Stimulated activated naive CD4-positive, alpha-beta T cell (primary cell): Measurements from ENCODE around the gene CFAP161.
"Not testable (repeated sequence)": the region's sequence is repeated elsewhere in the genome, so short reads cannot be mapped to it uniquely, and the experiment has no call there.

Experiments used
- DNase-seq, 6 experiments: peaks; one replicate each; lab custom pipeline; 2025; lab: John Stamatoyannopoulos, UW

The CFAP161 gene

GRCh38 chr15:81107889-81108288 lies 26.2 kb upstream of the CFAP161 start:
- no peak for DNase-seq

DNA sequence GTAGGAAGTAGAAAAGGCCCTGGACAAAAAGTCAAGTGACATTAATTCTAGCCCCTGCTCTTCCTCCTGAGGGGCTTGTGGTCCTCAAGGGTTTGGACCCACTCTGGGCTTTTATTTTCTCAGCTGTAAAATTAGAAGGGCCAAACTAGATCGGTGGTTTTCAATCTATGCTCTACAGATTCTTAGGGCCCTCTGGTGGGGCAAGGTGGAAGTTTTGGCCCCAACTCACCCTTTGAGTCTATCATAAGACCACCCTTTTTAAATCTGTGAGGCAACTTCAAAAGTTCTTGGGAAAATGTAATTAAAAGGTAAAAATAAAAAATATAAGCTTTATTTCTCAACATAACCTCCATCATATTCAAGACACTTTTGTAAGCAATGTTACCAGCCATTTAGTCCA lies 25.6 kb upstream of the CFAP161 start:
- no peak for DNase-seq

DNA sequence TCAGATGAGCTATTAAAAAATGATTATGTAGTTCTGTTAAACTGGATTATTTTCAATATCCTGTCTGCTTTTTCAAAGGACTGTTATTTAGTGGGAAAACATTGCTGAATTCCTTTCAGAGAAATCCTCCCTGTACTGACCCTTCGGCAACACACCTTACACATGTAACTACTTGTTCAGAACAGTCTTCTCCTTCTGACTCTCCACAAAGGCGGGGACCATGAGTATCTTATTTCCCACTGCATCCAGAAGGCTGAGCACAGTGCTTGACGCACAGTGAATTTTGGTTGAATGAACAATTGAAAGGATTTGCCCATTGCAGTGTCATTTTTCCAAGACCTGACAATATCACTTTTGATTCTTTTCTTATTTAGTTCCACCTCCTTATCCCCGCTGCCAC lies 23.1 kb upstream of the CFAP161 start:
- no peak for DNase-seq

DNA sequence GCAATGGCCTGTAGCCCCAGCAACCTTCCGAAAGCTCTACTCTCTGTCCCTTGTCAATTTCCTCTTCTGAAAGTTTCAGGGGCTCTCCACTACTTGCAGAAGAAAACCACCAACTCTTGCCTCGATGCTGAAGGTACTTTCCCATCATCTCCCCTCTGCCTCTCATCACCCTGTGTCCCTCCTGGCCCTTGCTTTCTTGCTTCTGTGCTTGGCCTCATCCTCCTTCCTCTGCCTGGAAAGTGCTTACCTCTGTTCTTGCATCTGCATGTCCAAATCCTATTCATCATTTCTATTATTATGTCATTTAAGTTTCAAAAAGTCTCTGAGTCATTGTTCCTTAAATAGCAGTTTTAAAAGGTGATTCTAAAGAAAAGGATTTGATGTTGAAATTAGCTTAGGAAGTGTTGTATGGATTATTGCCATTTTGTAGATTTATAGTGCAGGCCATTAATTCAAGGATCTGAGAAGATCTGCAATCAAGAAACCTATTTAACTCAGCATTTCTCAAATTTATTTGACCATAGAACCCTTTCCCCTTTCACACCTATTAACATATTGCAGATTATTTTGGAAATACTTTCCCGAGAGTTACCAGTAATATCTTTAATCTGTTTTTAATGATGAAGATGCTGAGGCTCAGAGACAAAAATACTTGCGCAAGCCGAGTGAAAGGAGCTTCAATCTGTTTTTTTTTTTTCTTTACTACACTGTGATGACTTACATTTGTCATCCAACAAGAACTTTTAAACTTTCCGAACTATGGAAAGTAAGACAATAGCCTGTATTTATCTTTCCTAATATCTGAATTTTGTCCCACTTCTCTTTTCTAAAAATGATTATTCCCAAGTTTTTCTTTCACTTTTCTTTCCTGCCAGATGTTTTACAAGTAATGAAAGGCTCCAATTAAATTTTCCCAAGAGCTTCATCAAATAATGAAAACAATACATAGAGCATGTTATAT lies 22.3 kb upstream of the CFAP161 start:
- DNase-seq, result no peak

- DNase-seq, result no peak
Observed at GRCh38 chr15:81113204-81113657, 20.8 kb upstream of the CFAP161 start.

- DNase-seq, result no peak
Observed at GRCh38 chr15:81113861-81114291, 20.2 kb upstream of the CFAP161 start.

DNA sequence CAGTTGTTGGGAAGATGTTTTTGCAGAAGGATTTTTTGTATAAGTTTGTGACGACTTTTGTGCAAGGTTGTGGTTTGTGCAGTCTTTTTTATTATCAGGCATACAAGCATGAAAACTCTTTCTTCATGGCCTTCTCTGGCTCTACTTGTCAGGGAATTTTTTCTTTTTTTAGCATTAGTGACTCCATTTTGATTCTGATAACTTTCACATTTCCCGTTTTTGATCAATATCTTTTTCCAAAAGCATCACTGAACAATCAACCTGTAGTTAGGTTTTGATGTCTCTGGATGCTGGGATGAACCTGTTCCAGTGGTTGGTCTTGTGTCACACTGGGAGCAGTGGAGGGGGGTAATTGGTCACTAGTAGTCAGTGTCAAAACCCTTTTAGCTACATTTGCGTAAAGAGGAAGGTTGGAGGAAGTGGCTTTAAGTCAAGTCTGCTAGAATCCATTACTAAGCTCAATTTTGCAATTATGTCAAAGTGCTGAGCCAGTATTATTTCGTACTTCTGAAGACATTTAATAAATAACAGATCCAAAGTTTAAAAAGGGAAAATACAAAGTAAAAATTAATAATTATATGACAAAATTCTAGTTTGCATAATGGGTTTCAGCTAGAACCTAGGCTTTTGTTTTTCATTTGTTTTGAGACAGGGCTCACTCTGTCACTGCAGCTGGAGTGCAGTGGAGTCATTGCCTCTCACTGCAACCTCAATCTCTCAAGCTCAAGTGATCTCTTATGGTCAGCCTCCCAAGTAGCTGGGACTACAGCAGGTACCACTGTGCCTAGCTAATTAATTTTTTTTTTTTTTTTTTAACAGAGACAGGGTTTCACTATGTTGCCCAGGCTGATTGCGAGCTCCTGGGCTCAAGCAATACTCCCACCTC lies 18.8 kb upstream of the CFAP161 start:
- no peak for DNase-seq

DNA sequence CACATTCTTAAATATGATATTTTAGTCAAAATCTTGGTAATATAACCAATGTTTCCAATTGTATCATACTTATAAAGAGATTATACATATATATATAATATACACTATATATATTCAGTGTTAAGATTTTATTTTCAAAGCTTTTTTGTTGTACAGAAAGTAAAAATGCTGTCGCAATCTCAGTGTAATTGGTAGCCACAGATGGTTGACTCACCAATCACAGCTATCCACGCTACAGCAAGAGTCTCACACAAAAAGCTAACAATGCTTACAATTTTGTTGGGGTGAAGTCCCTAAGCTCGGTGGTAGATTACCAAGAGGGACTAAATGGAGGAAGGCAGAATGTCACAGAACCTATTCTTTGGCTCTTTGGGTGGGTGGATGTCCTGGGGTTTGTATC lies 16.9 kb upstream of the CFAP161 start:
- DNase-seq, result no peak

GRCh38 chr15:81117581-81117980 lies 16.5 kb upstream of the CFAP161 start:
- no peak for DNase-seq

DNA sequence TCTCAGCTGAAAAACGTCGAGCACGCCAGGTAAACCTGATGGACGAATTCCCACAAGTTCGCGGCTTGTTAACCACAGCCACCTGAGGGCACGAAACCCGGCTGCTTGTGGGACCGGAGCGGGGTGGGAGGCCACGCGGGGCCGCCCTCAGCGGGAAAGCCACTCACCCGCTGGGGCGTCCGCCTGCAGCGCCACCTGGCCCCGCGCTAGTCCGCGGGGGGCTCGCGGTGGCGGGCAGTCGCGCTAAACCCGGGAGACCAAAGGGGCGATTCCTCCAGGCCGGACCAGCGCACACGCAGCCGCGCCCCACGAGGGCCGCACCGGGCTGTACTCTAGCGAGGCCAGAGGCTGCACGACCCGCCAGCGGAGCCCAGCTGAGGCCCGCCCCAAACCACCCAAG lies 15.7 kb upstream of the CFAP161 start:
- DNase-seq, result no peak

GRCh38 chr15:81120069-81120468 lies 14.0 kb upstream of the CFAP161 start:
- DNase-seq, result no peak

DNA sequence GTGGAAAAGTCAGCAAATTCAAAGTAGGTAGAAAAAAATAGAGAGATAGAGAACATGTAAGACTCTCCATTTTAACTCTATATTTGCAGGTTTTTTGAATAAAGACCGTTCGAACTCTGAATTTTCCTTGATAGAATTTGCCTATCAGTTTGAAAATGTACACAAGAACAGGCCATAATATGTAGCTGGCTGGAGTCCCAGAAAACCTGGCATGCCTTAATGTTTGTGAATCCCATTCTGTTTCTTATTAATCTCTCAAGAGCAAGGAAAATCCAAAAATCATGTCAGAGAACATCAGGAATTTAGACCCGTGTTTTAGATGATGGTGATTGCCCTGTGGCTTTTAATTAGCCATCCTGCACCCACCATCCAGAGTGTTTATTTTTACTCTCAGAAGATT lies 7.2 kb upstream of the CFAP161 start:
- no peak for DNase-seq

DNA sequence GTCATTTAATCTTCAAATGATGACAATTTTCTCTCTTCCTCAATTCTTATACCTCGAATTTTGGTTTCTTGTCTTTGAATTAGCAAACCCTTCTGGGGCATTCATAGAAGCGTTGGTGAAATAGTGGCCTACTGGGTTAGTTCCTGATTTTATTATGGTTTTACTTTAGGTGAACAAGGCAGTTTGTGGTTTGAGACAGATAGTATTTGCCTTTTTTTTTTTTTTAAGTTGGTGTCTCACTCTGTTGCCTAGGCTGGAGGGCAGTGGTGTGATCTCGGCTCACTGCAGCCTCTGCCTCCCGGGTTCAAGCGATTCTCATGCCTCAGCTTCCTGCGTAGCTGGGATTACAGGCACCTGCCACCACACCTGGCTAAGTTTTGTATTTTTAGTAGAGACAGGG lies 7.4 kb downstream of the CFAP161 start:
- not testable (repeated sequence) for DNase-seq

DNA sequence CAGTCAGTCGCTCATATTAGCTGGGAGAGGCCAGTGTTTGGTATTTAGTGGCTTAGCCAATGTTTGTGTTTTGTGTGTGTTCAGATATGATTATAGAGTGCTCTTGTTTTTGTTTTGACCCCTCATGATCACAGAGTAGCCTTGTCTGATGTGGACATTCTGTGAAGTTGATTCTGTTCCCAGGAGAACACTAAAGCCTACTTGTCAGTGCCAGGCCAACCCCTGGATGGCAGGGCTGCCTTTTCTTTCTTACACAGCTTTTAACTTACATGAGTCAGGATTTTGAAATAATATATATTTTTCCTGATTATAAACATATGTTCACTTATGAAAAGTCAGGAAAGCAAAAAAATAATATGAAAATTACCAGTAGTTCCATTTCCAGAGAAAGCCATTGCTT lies 11.9 kb downstream of the CFAP161 start:
- no peak for DNase-seq

DNA sequence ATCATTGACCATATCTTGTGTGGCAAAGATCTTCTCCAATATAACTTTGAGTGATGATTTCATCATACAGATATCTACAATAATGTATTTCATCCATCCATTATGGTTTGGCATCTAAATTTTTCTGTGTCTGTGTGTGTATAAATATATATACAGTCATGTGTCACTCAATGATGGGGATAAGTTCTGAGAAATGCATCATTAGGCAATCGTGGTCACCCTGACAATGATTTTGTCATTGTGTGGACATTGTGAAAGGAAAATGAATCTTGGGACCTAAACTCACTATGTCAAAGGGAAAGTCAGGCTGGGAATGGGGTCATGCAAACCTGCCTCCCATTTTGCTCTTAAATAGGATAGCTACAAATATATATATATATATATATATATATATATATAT lies 12.4 kb downstream of the CFAP161 start:
- no peak for DNase-seq

GRCh38 chr15:81151389-81151788 lies 17.3 kb downstream of the CFAP161 start:
- no peak for DNase-seq

DNA sequence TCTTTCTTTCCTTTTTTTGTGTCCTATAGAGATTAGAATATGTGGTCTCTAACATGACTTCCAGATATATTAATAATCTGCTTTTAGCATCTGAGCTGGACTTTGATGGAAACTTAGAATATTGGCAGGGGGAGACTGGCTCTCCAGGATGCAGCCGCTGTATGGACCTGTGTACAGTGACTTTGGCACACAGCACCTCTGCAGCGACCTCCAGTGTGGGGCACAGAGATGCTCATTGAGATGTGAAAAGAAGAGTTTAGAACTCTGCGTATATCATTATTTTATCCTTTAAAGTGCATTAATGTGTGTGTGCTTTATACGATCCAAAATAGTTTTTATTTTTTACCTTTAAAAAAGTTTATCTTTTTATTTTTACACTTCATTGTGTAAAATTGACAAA lies 18.3 kb downstream of the CFAP161 start:
- no peak for DNase-seq

DNA sequence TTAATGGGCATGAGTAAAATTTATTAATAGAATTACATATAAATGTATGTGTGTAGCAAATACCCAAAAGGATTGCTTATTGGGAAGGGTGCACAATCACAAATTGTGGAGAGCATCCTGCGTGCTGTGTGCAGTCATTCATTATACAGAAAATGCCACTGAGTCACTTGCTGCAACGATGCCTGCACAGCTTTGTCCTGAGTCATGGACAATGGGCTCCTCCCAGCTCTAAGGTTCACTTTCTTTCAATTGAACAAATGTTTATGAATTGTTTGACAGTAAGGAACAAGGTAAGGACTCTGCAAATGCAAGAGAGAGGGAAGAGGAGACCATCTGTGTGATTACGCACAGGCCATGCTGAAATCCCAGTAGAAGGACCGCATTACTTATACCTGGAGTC lies 18.7 kb downstream of the CFAP161 start:
- no peak for DNase-seq

GRCh38 chr15:81155375-81156218 lies 21.5 kb downstream of the CFAP161 start:
- peak in 3 of 6 experiments; percentile 8 to 41 (median 13) for DNase-seq

GRCh38 chr15:81156324-81156723 lies 22.3 kb downstream of the CFAP161 start:
- DNase-seq, result no peak

DNA sequence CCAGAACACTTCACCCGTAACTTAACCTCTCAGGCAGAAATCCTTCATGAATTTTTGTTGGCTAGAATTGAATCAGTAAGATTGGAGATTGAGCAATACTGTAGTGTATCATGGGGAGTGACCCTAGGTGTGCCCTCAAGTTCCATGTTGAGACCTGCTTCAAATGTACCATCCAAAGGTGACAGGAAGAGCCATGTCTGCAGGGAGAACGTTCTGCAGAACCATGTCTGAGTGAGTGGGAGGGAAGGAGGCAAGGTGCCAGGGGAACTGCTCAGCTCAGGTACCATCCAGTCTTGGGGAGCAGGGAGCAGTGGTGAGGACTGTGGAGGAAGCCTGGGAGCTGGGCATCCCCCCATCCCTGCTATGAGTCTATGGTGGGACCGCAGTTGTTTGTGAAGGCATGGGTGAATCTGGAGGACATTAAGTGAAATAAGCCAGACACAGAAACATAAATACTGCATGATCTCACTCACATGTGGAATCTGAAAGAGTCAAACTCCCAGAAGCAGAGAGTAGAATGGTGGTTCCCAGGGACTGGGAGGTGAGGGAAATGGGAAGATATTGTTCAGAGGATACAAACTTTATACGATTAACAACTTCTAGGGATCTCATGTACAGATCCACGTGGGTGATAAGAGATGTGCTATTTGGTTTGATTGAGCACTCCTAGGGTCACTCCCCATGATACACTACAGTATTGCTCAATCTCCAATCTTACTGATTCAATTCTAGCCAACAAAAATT lies 23.3 kb downstream of the CFAP161 start:
- DNase-seq, result no peak
